Caco-2 (cell line): ENCODE data around the gene SEC16A. TPM values are rescaled to one million over a fixed set of nuclear protein-coding genes. Genes with fewer than 3 reads are reported as not detected.

Experiments
- BruUV-seq: library from RNA; stranded (reverse); fragments of 400-500 nt; replicated peaks from 2 replicates; lab custom pipeline; 2021; lab: Mats Ljungman, UMichigan
- CTCF ChIA-PET: fragments of 300-600 bp; sonication (Branson Sonifier 250); formaldehyde crosslinking; loops from one replicate; lab custom pipeline; 2022; ENCODE audit warnings: antibody characterized with exemption; lab: Charles Lee
- POLR2A ChIA-PET: fragments of 300-600 bp; sonication (Branson Sonifier 250); formaldehyde crosslinking; loops from one replicate; lab custom pipeline; 2022; ENCODE audit warnings: antibody characterized with exemption; lab: Charles Lee
- DNase-seq, 2 experiments: peaks; one replicate each; pipeline versions ENCODE4 v3.0.0 to v3.0.0-alpha.2; 2020 to 2022
- H3K27me3 ChIP-seq: replicated peaks from 2 replicates; pipeline ENCODE4 v1.6.0; 2011; ENCODE audit warnings: low read length; ENCODE audit not compliant: control insufficient read depth, insufficient read depth
- H3K36me3 ChIP-seq: 2 replicates; pipeline ENCODE4 v1.5.1; 2011; ENCODE audit warnings: low read length; ENCODE audit not compliant: control insufficient read depth, insufficient read depth
- H3K4me1 ChIP-seq: fragments of 250-450 bp; sonication (Bioruptor Pico); 2 replicates; pipeline ENCODE4 v1.5.1; 2020; ENCODE audit warnings: mild to moderate bottlenecking
- H3K4me3 ChIP-seq: 2 replicates; pipeline ENCODE4 v1.5.1; 2011; ENCODE audit warnings: low read depth, mild to moderate bottlenecking, control low read depth, low read length
- H3K9me3 ChIP-seq: fragments of 250-450 bp; sonication (Bioruptor Pico); 2 replicates; pipeline ENCODE4 v1.5.1; 2020; ENCODE audit warnings: mild to moderate bottlenecking, moderate library complexity
- H3K27ac Mint-ChIP-seq: one replicate; pipeline ENCODE4 v1.8.0; 2022; ENCODE audit warnings: mixed read lengths; ENCODE audit not compliant: unreplicated experiment
- H3K27me3 Mint-ChIP-seq: one replicate; pipeline ENCODE4 v1.8.0; 2022; ENCODE audit warnings: mixed read lengths; ENCODE audit not compliant: insufficient read depth, unreplicated experiment
- H3K36me3 Mint-ChIP-seq: one replicate; pipeline ENCODE4 v1.8.0; 2022; ENCODE audit warnings: mild to moderate bottlenecking, mixed read lengths; ENCODE audit not compliant: insufficient read depth, unreplicated experiment
- H3K4me1 Mint-ChIP-seq: one replicate; pipeline ENCODE4 v1.8.0; 2022; ENCODE audit warnings: low read depth, mixed read lengths; ENCODE audit not compliant: unreplicated experiment
- H3K4me3 Mint-ChIP-seq: one replicate; pipeline ENCODE4 v1.8.0; 2022; ENCODE audit warnings: mild to moderate bottlenecking, moderate library complexity, mixed read lengths; ENCODE audit not compliant: unreplicated experiment
- H3K9me3 Mint-ChIP-seq: one replicate; pipeline ENCODE4 v1.8.0; 2022; ENCODE audit warnings: mixed read lengths; ENCODE audit not compliant: unreplicated experiment
- CTCF ChIP-seq, 2 experiments: fragments of 200-600 bp in 1 of 2; IDR thresholded peaks; 1 replicate in 1 of 2; 2 replicates in 1 of 2; pipeline versions ENCODE4 v1.5.1 to v1.8.0; 2011 to 2022; ENCODE audit warnings: antibody characterized with exemption in 1 of 2, control low read depth in 1 of 2, inconsistent platforms in 1 of 2, low read depth in 1 of 2, low read length in 1 of 2, mild to moderate bottlenecking in 1 of 2, moderate library complexity in 1 of 2; ENCODE audit not compliant: insufficient read depth in 1 of 2, severe bottlenecking in 1 of 2, unreplicated experiment in 1 of 2
- intact Hi-C: fragments of 100-400 bp; cut with micrococcal nuclease; formaldehyde crosslinking; loops from one replicate; pipeline ENCODE4 v1.10.0; 2022; ENCODE audit not compliant: unreplicated experiment
- total RNA-seq: library from RNA; stranded (reverse); gene quantifications from 2 replicates; pipeline ENCODE4 v1.2.3, GENCODE V29; 2022

SEC16A gene
- total RNA-seq, 1 experiment from 2014 or later, result 76.4 TPM

DNA sequence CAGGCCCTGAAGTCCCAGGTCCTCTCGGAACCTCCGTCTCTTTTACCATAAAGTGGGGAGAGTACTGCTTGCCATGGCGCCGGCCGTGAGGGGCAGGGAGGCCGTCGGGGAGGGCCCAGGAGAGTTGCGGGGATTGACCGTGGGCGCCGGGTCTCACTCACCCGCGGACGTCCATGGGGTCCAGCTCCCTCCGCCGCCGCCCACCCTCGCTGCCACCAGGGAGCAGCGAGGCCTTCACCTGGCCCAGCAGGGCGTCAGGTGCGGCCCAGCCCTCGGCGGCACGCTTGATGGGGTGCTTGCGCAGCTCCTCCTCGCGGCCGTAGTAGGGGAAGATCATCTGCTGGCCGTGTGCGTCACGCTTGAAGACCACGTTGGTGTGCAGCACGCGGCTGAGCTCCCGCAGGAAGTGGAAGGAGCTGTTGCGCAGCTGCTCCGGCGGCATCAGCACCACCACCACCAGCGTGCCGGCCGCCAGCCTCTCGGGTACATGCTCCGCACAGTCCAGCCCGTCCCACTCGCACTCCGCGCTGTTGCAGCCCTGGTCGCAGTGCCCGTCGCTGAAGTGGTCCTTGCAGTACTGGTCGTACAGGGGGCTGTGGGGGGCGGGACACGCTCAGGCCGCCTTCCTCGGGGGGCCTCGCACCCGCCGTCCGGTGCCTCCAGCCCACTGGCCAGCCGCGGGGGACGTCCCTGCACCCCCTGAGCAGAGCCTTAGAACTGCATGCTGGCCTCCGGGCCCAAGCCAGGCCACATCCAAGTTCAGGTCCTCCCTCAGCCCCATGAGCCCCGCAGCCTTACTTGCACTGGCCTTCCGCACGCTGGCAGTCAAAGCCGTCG lies 21.9 kb upstream of the SEC16A start:
- intact Hi-C loops, result no loop called here
- POLR2A ChIA-PET, result no interaction called here

DNA sequence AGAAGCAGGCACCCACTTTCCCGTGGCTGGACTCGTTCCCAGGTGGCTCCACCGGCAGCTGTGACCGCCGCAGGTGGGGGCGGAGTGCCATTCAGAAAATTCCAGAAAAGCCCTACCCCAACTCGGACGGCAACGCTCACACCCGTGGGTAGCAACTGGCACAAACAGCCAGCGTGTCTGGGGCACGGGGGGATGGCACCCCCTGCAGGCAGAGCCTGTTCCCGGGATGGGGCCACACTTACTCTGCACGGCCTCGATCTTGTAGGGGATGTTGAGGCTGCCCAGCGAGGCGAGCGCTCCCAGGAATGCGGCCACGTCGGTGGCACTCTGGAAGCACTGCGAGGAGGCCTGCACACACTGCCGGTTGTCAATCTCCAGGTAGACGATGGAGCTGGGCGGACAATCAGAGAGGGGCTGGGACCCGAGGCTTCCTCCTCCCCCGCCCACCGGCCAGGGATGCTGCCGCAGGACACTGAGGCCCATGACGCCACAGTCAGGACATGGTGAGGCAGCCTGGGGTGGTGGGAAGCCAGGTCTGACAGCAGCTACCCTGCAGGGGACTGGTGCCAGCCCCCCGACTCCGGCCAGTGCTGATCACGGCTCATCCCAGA lies 20.2 kb upstream of the SEC16A start:
- Histone ChIP-seq H3K4me3 (no peak overlapping the region), H3K9me3 (no peaks in the 10 kb centered on the region), H3K4me1 (no peaks in the 10 kb centered on the region), H3K27me3 (no peaks in the 10 kb centered on the region), H3K36me3 (no peaks in the 10 kb centered on the region)
- Mint-ChIP-seq H3K27me3 (no peaks in the 10 kb centered on the region), H3K27ac (no peak overlapping the region), H3K4me3 (no peak overlapping the region), H3K36me3 (no peaks in the 10 kb centered on the region), H3K4me1 (no peaks in the 10 kb centered on the region), H3K9me3 (no peaks in the 10 kb centered on the region)
- BruUV-seq, result no TSS peak
- peak in 1 of 2 experiments; percentile 15 for TF ChIP-seq CTCF (IDR thresholded peaks at IDR 0.05; ENCODE audit: insufficient read depth in 1 of 2, low read depth in 1 of 2, low read length in 1 of 2, severe bottlenecking in 1 of 2, unreplicated experiment in 1 of 2)
- POLR2A ChIA-PET, result no interaction called here
- DNase-seq, result no peak
- intact Hi-C loops, result no loop called here
- CTCF ChIA-PET, result no interaction called here

More for the DNA sequence above, 21.9 kb upstream of the SEC16A start:
- Histone ChIP-seq H3K36me3 (no peaks in the 10 kb centered on the region), H3K4me3 (no peak overlapping the region), H3K27me3 (no peaks in the 10 kb centered on the region), H3K4me1 (no peaks in the 10 kb centered on the region), H3K9me3 (no peaks in the 10 kb centered on the region)
- BruUV-seq, result no TSS peak
- no peaks in the 10 kb centered on the region for H3K36me3 Mint-ChIP-seq
- no peak overlapping the region for H3K27ac Mint-ChIP-seq
- TF ChIP-seq CTCF (IDR thresholded peaks at IDR 0.05; ENCODE audit: insufficient read depth in 1 of 2, low read depth in 1 of 2, low read length in 1 of 2, severe bottlenecking in 1 of 2, unreplicated experiment in 1 of 2), result no peak
- H3K4me1 Mint-ChIP-seq, result no peaks in the 10 kb centered on the region
- no peak overlapping the region for H3K4me3 Mint-ChIP-seq
- DNase-seq, result no peak
- CTCF ChIA-PET, result no interaction called here
- no peaks in the 10 kb centered on the region for H3K27me3 Mint-ChIP-seq
- no peaks in the 10 kb centered on the region for H3K9me3 Mint-ChIP-seq

DNA sequence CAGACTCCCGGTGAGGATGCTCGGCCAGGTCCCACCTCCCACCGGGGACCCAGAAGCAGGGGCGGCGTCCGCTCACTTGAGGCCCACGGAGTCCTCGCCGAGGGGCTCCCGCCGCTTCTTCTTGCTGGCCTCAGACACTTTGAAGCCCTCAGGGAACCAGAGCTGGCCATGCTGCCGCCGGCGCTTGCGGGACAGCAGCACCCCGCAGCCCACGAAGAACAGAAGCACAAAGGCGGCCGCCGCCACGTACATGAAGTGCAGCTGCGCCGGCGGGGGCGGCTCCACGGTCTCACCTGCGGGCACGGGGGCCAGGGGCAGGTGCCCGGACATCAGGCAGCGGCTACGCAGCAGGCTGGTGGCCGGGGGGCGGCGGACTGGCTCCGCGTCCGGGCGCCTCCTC lies 19.4 kb upstream of the SEC16A start:
- Mint-ChIP-seq H3K9me3 (no peaks in the 10 kb centered on the region), H3K27me3 (no peaks in the 10 kb centered on the region), H3K4me1 (no peaks in the 10 kb centered on the region), H3K4me3 (no peak overlapping the region), H3K36me3 (no peaks in the 10 kb centered on the region), H3K27ac (no peak overlapping the region)
- ChIA-PET POLR2A (no interaction called here), CTCF (interaction anchor here (0.6 kb wide), 1 partner anchor 662 kb away, joined by 3 read pairs; no protein-coding TSS in a partner anchor)
- no peak overlapping the region for H3K4me3 ChIP-seq
- no peak for TF ChIP-seq CTCF (IDR thresholded peaks at IDR 0.05; ENCODE audit: insufficient read depth in 1 of 2, low read depth in 1 of 2, low read length in 1 of 2, severe bottlenecking in 1 of 2, unreplicated experiment in 1 of 2)
- no peaks in the 10 kb centered on the region for H3K36me3 ChIP-seq
- DNase-seq, result no peak
- H3K9me3 ChIP-seq, result no peaks in the 10 kb centered on the region
- H3K4me1 ChIP-seq, result no peaks in the 10 kb centered on the region
- BruUV-seq, result no TSS peak
- H3K27me3 ChIP-seq, result no peaks in the 10 kb centered on the region
- intact Hi-C loops, result no loop called here
